Stimulated activated CD8-positive, alpha-beta memory T cell treated with anti-CD3 and anti-CD28 coated beads, Interleukin-15, amount 100 ng/mL, for 4 hours (primary cell): ENCODE measurements around the gene GCK.
"Not testable (repeated sequence)": the region's sequence is repeated elsewhere in the genome, so short reads cannot be mapped to it uniquely, and the experiment has no call there.

Source experiments
- DNase-seq, 2 donors: peaks; one replicate each; pipeline ENCODE4 v3.0.0-alpha.2; 2020; ENCODE audit warnings: low read depth in 2 of 2

Gene GCK

GRCh38 chr7:44180631-44181030 lies 8.6 kb downstream of the GCK start:
- DNase-seq = no peak

- DNase-seq = no peak
Measured at GRCh38 chr7:44177570-44178131, 11.6 kb downstream of the GCK start.

GRCh38 chr7:44176486-44176885 lies 12.8 kb downstream of the GCK start:
- no peak for DNase-seq

- no peak for DNase-seq
Measured at GRCh38 chr7:44175730-44176129, 13.5 kb downstream of the GCK start.

- not testable (repeated sequence) for DNase-seq
Measured at GRCh38 chr7:44174694-44174948, 14.6 kb downstream of the GCK start.

GRCh38 chr7:44173911-44174693 lies 15.1 kb downstream of the GCK start:
- DNase-seq = no peak

- no peak for DNase-seq
Measured at GRCh38 chr7:44172803-44173424, 16.3 kb downstream of the GCK start.

- DNase-seq = no peak
Measured at GRCh38 chr7:44172352-44172751, 16.9 kb downstream of the GCK start.

GRCh38 chr7:44171901-44172300 lies 17.3 kb downstream of the GCK start:
- not testable (repeated sequence) for DNase-seq

GRCh38 chr7:44167920-44168319 lies 21.3 kb downstream of the GCK start:
- no peak for DNase-seq

- no peak for DNase-seq
Measured at GRCh38 chr7:44163591-44163990, 25.6 kb downstream of the GCK start.

GRCh38 chr7:44162785-44163395 lies 26.3 kb downstream of the GCK start:
- no peak for DNase-seq

GRCh38 chr7:44162179-44162578 lies 27.1 kb downstream of the GCK start:
- no peak for DNase-seq

GRCh38 chr7:44161371-44161770 lies 27.9 kb downstream of the GCK start:
- DNase-seq = no peak

- DNase-seq = no peak
Measured at GRCh38 chr7:44159824-44160630, 29.2 kb downstream of the GCK start.

GRCh38 chr7:44158873-44159631 lies 30.2 kb downstream of the GCK start:
- DNase-seq = no peak

GRCh38 chr7:44158096-44158872 lies 31.0 kb downstream of the GCK start:
- DNase-seq = no peak

GRCh38 chr7:44157116-44158080 lies 31.8 kb downstream of the GCK start:
- no peak for DNase-seq

- DNase-seq = no peak
Measured at GRCh38 chr7:44156453-44157010, 32.7 kb downstream of the GCK start.
